IPS-18a (cell line): ENCODE data around the gene SSC4D.
A peak's percentile ranks its signal among the peaks of the same experiment; 100 is the strongest.
"Not testable (repeated sequence)": the region's sequence is repeated elsewhere in the genome, so short reads cannot be mapped to it uniquely, and the experiment has no call there.

Source experiments
- H3K27ac ChIP-seq: one replicate; pipeline ENCODE4 v1.5.1; 2013; ENCODE audit warnings: low read length
- H3K27me3 ChIP-seq: one replicate; pipeline ENCODE4 v1.6.1; 2013; ENCODE audit warnings: mild to moderate bottlenecking, low read length; ENCODE audit not compliant: control insufficient read depth, insufficient read depth
- H3K36me3 ChIP-seq: one replicate; pipeline ENCODE4 v1.6.1; 2013; ENCODE audit warnings: low read depth, low read length; ENCODE audit not compliant: control insufficient read depth
- H3K4me1 ChIP-seq: one replicate; pipeline ENCODE4 v1.6.1; 2013; ENCODE audit warnings: low read depth, low read length; ENCODE audit not compliant: control insufficient read depth
- H3K4me3 ChIP-seq: one replicate; pipeline ENCODE4 v1.5.1; 2013; ENCODE audit warnings: low read length
- H3K9ac ChIP-seq: one replicate; pipeline ENCODE4 v1.6.1; 2013; ENCODE audit warnings: mild to moderate bottlenecking, low read length, moderate library complexity
- H3K9me3 ChIP-seq: one replicate; pipeline ENCODE4 v1.6.1; 2013; ENCODE audit warnings: low read depth, low read length; ENCODE audit not compliant: control insufficient read depth

Gene SSC4D

DNA sequence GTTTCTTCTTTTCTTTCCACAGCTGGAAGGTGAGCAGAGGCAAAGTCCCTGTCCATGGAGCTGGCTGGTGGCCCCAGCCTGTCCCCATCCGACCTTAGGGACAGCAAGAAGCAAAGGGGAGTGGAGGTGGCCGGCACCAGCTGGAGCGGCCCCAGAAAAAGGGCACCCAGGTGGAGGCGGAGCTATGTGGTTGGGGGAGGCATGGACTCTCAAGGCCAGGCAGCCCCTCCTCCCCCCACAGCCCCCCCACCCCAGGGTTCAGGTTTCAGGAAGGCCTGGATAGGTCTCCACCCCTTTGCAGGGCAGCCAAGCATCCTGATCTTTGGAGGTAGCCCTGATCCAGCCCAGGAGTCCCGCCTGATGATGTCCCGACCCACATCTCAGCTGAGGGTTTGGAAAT, at the start of gene SSC4D:
SSC4D (minus strand) TSS at position 161 of the 400 bp plus-strand sequence. CDS start 5,258 bp downstream, outside the sequence.
- Histone ChIP-seq H3K9ac (no peak within 1 kb of the TSS), H3K27me3 (no peaks in the 10 kb centered on the region), H3K4me3 (peak within 1 kb of the TSS; percentile 46), H3K36me3 (no peaks in the 10 kb centered on the region), H3K9me3 (no peaks in the 10 kb centered on the region), H3K4me1 (no peaks in the 10 kb centered on the region), H3K27ac (no peak within 1 kb of the TSS)

- H3K4me1 ChIP-seq, H3K27ac ChIP-seq, H3K36me3 ChIP-seq, H3K27me3 ChIP-seq, H3K9me3 ChIP-seq, H3K9ac ChIP-seq, H3K4me3 ChIP-seq: not testable (repeated sequence)
Measured at GRCh38 chr7:76458504-76458903, 49.0 kb upstream of the SSC4D start.

DNA sequence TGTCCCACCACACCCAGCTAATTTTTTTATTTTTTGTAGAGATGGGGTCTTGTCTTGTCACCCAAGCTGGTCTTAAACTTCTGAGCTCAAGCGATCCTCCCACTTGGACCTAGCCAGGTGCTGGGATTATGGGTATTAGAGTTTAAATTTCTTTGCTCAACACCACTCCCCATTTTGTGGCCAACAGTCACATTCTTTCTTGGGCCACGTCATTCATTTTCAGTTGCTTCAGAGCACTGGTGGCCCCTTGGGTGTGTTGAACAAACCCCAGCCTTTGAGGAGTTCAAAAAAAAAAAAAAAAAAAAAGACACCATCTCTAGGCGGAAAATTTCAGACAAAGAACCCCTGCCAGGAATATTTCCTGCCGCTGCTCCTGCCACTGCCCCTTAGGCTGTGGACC, 47.5 kb upstream of the SSC4D start:
- H3K4me3 ChIP-seq, H3K4me1 ChIP-seq: not testable (repeated sequence)

GRCh38 chr7:76445577-76446008, 36.1 kb upstream of the SSC4D start:
- H3K9me3 ChIP-seq, H3K4me1 ChIP-seq, H3K36me3 ChIP-seq, H3K9ac ChIP-seq, H3K4me3 ChIP-seq, H3K27me3 ChIP-seq, H3K27ac ChIP-seq: not testable (repeated sequence)

More for the DNA sequence above, 47.5 kb upstream of the SSC4D start:
- H3K27me3 ChIP-seq, H3K9me3 ChIP-seq, H3K9ac ChIP-seq, H3K36me3 ChIP-seq, H3K27ac ChIP-seq: not testable (repeated sequence)

DNA sequence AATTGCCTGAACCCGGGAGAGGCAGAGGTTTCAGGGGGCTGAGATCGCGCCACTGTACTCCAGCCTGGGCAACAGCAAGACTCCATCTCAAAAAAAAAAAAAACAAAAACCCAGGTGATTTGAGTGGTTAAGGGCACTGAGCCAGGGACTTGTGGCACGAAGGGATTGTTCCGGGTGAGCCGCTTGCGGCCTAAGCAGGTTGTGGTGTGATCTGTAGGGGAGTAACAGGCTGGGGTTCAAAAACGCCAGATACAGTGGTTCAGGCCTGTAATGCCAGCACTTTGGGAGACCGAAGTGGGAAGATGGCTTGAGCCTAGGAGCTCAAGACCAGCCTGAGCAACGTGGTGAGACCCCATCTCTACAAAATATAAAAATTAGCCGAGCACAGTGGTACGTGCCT, 34.3 kb upstream of the SSC4D start:
- not testable (repeated sequence) for H3K27me3 ChIP-seq, H3K9me3 ChIP-seq, H3K4me1 ChIP-seq, H3K4me3 ChIP-seq, H3K9ac ChIP-seq, H3K36me3 ChIP-seq, H3K27ac ChIP-seq

GRCh38 chr7:76442664-76443446, 33.4 kb upstream of the SSC4D start:
- not testable (repeated sequence) for H3K4me1 ChIP-seq, H3K36me3 ChIP-seq, H3K27ac ChIP-seq, H3K9ac ChIP-seq, H3K27me3 ChIP-seq, H3K9me3 ChIP-seq, H3K4me3 ChIP-seq

GRCh38 chr7:76441792-76442191, 32.3 kb upstream of the SSC4D start:
- H3K9me3 ChIP-seq, H3K9ac ChIP-seq, H3K4me3 ChIP-seq, H3K36me3 ChIP-seq, H3K27me3 ChIP-seq, H3K27ac ChIP-seq, H3K4me1 ChIP-seq: not testable (repeated sequence)

DNA sequence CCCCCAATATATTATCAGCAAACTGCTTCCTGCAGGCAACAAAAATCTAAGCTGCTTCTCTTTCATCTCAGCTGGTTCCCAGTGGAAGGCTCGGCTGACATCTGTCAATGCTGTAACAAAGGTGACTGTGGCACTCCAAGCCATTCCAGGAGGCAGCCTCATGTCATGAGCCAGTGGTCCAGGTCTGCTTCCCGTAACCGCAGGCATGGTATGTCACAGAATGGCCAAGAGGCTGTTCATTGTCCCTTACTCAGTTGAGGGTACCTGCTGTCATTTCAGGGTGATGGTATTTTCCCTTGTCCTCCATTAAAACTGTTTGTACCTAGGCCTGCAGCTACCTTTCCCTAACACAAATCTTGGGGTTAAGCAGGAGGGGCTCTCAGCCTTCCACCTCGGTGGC, 30.9 kb upstream of the SSC4D start:
- H3K27ac ChIP-seq, H3K9ac ChIP-seq, H3K36me3 ChIP-seq, H3K4me1 ChIP-seq, H3K4me3 ChIP-seq, H3K27me3 ChIP-seq, H3K9me3 ChIP-seq: not testable (repeated sequence)

- not testable (repeated sequence) for H3K9ac ChIP-seq, H3K9me3 ChIP-seq, H3K27ac ChIP-seq, H3K36me3 ChIP-seq, H3K4me3 ChIP-seq, H3K4me1 ChIP-seq, H3K27me3 ChIP-seq
Measured at GRCh38 chr7:76439120-76439888, 29.8 kb upstream of the SSC4D start.

- not testable (repeated sequence) for H3K4me3 ChIP-seq, H3K9ac ChIP-seq, H3K27me3 ChIP-seq, H3K4me1 ChIP-seq, H3K36me3 ChIP-seq, H3K27ac ChIP-seq, H3K9me3 ChIP-seq
Measured at GRCh38 chr7:76437873-76438272, 28.4 kb upstream of the SSC4D start.

GRCh38 chr7:76430836-76431235, 21.3 kb upstream of the SSC4D start:
- H3K4me1 ChIP-seq, result no peaks in the 10 kb centered on the region
- no peak overlapping the region for H3K27ac ChIP-seq
- H3K36me3 ChIP-seq, result no peaks in the 10 kb centered on the region
- H3K9ac ChIP-seq, result no peak overlapping the region
- no peak overlapping the region for H3K4me3 ChIP-seq
- no peaks in the 10 kb centered on the region for H3K27me3 ChIP-seq
- no peaks in the 10 kb centered on the region for H3K9me3 ChIP-seq

GRCh38 chr7:76430211-76430610, 20.7 kb upstream of the SSC4D start:
- Histone ChIP-seq H3K4me1 (no peaks in the 10 kb centered on the region), H3K27me3 (no peaks in the 10 kb centered on the region), H3K9ac (no peak overlapping the region), H3K36me3 (no peaks in the 10 kb centered on the region), H3K9me3 (no peaks in the 10 kb centered on the region), H3K27ac (no peak overlapping the region), H3K4me3 (no peak overlapping the region)
